Lower leg skin (tissue), 3 donors: ENCODE data around the gene USP48.

Experiments
- CTCF ChIP-seq, 3 donors: fragments of 450-650 bp; IDR thresholded peaks; one replicate each; pipeline ENCODE4 v1.5.1; 2016; ENCODE audit warnings: antibody characterized with exemption in 3 of 3, mild to moderate bottlenecking in 3 of 3, moderate library complexity in 2 of 3
- POLR2A ChIP-seq, 2 donors: fragments of 450-650 bp; IDR thresholded peaks; one replicate each; pipeline ENCODE4 v1.6.1; 2016 to 2017; ENCODE audit warnings: antibody characterized with exemption in 2 of 2, mild to moderate bottlenecking in 1 of 2, moderate library complexity in 1 of 2

GRCh38 chr1:21795075-21795474, 12.1 kb upstream of the USP48 start:
- TF ChIP-seq CTCF (IDR thresholded peaks at IDR 0.05) (no peak), POLR2A (IDR thresholded peaks at IDR 0.05) (no peak)
